HepG2 (cell line): Measurements from ENCODE around the gene MADD. TPM values are rescaled to one million over a fixed set of nuclear protein-coding genes. Genes with fewer than 3 reads are reported as not detected.

Experiments
- ARNT2 ChIP-seq: sonication (generic); formaldehyde crosslinking; IDR thresholded peaks from 2 replicates; pipeline ENCODE4 v1.8.0; 2022; ENCODE audit warnings: mild to moderate bottlenecking, low read depth, missing genetic modification reagents, moderate library complexity
- HNF4A ChIP-seq: sonication (generic); formaldehyde crosslinking; IDR thresholded peaks from 2 replicates; pipeline ENCODE4 v1.4.0; 2020; ENCODE audit warnings: missing genetic modification reagents
- LCORL ChIP-seq, 2 experiments: fragments of 450-650 bp in 1 of 2; sonication (generic) in 1 of 2; formaldehyde crosslinking in 1 of 2; IDR thresholded peaks; 2 replicates each; pipeline versions ENCODE4 v1.5.0 to v1.6.1; 2017 to 2020; ENCODE audit warnings: antibody characterized with exemption in 1 of 2, missing genetic modification reagents in 1 of 2
- NFE2L1 ChIP-seq: sonication (generic); formaldehyde crosslinking; IDR thresholded peaks from 2 replicates; pipeline ENCODE4 v1.4.0; 2020; ENCODE audit warnings: missing genetic modification reagents, mild to moderate bottlenecking, borderline replicate concordance
- RBM22 ChIP-seq: fragments of 200-400 bp; formaldehyde crosslinking; optimal IDR thresholded peaks from 2 replicates; pipeline ENCODE3; 2017; ENCODE audit warnings: mild to moderate bottlenecking, low read length, moderate library complexity
- RCOR2 ChIP-seq: IDR thresholded peaks from 2 replicates; pipeline ENCODE4 v1.6.1; 2016; ENCODE audit warnings: missing biosample characterization, missing genetic modification reagents
- SALL1 ChIP-seq: sonication (generic); formaldehyde crosslinking; IDR thresholded peaks from 2 replicates; pipeline ENCODE4 v1.8.0; 2022; ENCODE audit warnings: mild to moderate bottlenecking, missing genetic modification reagents
- SATB2 ChIP-seq: sonication (generic); formaldehyde crosslinking; IDR thresholded peaks from 2 replicates; pipeline ENCODE4 v1.5.0; 2020; ENCODE audit warnings: missing genetic modification reagents
- SMAD3 ChIP-seq: sonication (generic); formaldehyde crosslinking; IDR thresholded peaks from 2 replicates; pipeline ENCODE4 v1.4.0; 2020; ENCODE audit warnings: missing genetic modification reagents
- SMARCC2 ChIP-seq: fragments of 450-650 bp; IDR thresholded peaks from 2 replicates; pipeline ENCODE4 v1.6.1; 2017; ENCODE audit warnings: antibody characterized with exemption, mild to moderate bottlenecking
- SP4 ChIP-seq: sonication (generic); formaldehyde crosslinking; IDR thresholded peaks from 2 replicates; pipeline ENCODE4 v1.8.1; 2023; ENCODE audit warnings: mild to moderate bottlenecking, missing genetic modification reagents
- TMF1 ChIP-seq: sonication (generic); formaldehyde crosslinking; IDR thresholded peaks from 2 replicates; pipeline ENCODE4 v1.8.1; 2022; ENCODE audit warnings: low read depth, missing genetic modification reagents
- ZNF260 ChIP-seq: sonication (generic); formaldehyde crosslinking; IDR thresholded peaks from 2 replicates; pipeline ENCODE4 v1.4.0; 2020; ENCODE audit warnings: missing genetic modification reagents, low read depth, mild to moderate bottlenecking, borderline replicate concordance
- ZNF660 ChIP-seq: sonication (generic); formaldehyde crosslinking; IDR thresholded peaks from 2 replicates; pipeline ENCODE4 v1.5.1; 2020; ENCODE audit warnings: mild to moderate bottlenecking, low read depth, missing genetic modification reagents, borderline replicate concordance
- ZNF674 ChIP-seq: sonication (generic); formaldehyde crosslinking; IDR thresholded peaks from 2 replicates; pipeline ENCODE4 v1.5.0; 2020; ENCODE audit warnings: low read depth, mild to moderate bottlenecking, missing genetic modification reagents
- ZSCAN12 ChIP-seq: sonication (generic); formaldehyde crosslinking; IDR thresholded peaks from 2 replicates; pipeline ENCODE4 v1.9.0; 2021; ENCODE audit warnings: mild to moderate bottlenecking, missing genetic modification reagents
- polyA plus RNA-seq, 8 experiments: library from polyadenylated mRNA; depleted of rRNA in 3 of 8; stranded (reverse) in 7 of 8; unstranded in 1 of 8; fragments of >200 nt; fragmentation: Illumina TruSeq in 4 of 8; extraction: Trizol in 4 of 8; gene quantifications; 2 replicates each; pipeline versions ENCODE4 v1.2.1 to v1.2.3, GENCODE V29; 2011 to 2016; ENCODE audit warnings: low read depth in 4 of 8, missing spikeins in 1 of 8, mixed read lengths in 1 of 8; ENCODE audit not compliant: insufficient read depth in 1 of 8
- total RNA-seq, 5 experiments: library from RNA; depleted of rRNA; stranded (reverse); fragments of >200 nt; fragmentation: Illumina TruSeq; extraction: Trizol; gene quantifications; 2 replicates each; pipeline ENCODE4 v1.2.3, GENCODE V29; 2016; ENCODE audit warnings: low read depth in 1 of 5
- TF ChIP-seq, protein P1 (sequence below): sonication (generic); formaldehyde crosslinking; IDR thresholded peaks from 2 replicates; pipeline ENCODE4 v1.8.0; 2022; ENCODE audit warnings: low read depth, missing genetic modification reagents
- TF ChIP-seq, protein P2 (sequence below): sonication (generic); formaldehyde crosslinking; IDR thresholded peaks from 2 replicates; pipeline ENCODE4 v1.4.0; 2020; ENCODE audit warnings: missing genetic modification reagents, borderline replicate concordance
- TF ChIP-seq, protein P3 (sequence below): sonication (generic); formaldehyde crosslinking; IDR thresholded peaks from 2 replicates; pipeline ENCODE4 v1.5.0; 2020; ENCODE audit warnings: missing genetic modification reagents
- TF ChIP-seq, protein P4 (sequence below): sonication (generic); formaldehyde crosslinking; IDR thresholded peaks from 2 replicates; pipeline ENCODE4 v1.4.0; 2020; ENCODE audit warnings: mild to moderate bottlenecking, low read depth, missing genetic modification reagents
- TF ChIP-seq, protein P5 (sequence below): conservative IDR thresholded peaks from 2 replicates; pipeline ENCODE4 v1.6.1; 2018; ENCODE audit warnings: missing genetic modification reagents
- TF ChIP-seq, protein P6 (sequence below): IDR thresholded peaks from 2 replicates; pipeline ENCODE4 v1.6.1; 2016

Gene MADD
- total and polyA plus RNA-seq, 2 of the 13 experiments (the other 11 are each of a cell fraction or from before 2014, with no cell fraction given): 18.0 to 29.2 TPM

DNA sequence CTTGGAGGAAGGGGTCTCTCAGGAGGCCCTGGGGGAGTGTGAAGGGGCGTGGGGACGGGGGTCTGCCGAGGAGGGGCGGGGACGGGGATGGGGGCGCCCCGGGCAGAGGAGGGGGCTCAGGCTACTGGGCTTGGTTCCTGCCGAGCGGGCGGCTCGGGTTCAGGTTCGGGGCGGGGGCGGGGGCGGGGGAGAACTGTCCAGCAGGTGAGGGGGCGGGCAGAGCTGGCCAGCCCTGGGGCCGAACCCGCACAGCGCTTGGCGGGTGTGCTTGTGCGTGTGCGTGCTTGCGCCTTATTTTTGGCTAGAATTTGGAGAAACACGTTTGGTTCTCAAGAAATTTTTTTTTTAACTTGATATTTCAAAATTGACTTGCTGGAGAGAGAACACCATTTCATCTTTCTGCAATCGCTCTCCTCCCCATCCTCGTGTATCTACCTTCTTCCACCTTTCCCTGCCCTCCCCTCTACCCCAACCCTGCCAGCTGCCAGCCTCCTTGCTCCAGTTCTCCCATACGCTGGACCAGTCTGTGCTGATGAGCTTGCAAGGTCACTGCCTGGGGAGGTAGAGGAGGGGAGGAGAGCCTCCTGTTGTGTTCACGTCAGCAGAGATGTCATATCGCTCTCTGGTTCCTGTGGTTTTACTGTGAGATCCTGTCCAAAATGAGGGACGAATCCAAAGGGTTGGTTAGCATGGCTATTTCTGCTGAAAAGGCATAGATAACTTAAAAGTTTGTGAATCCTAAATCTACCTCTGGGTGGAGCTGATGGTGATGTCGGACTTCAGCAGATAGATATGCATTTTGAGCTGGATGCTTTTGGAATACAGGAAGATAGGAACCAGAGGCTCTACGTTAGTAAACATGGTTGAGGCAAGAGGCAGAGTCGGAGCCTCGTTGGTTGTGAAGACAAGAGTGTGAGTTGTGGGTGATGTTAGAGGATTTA lies 668 bp downstream of the MADD start (continued):
- TF ChIP-seq, protein P1, sequence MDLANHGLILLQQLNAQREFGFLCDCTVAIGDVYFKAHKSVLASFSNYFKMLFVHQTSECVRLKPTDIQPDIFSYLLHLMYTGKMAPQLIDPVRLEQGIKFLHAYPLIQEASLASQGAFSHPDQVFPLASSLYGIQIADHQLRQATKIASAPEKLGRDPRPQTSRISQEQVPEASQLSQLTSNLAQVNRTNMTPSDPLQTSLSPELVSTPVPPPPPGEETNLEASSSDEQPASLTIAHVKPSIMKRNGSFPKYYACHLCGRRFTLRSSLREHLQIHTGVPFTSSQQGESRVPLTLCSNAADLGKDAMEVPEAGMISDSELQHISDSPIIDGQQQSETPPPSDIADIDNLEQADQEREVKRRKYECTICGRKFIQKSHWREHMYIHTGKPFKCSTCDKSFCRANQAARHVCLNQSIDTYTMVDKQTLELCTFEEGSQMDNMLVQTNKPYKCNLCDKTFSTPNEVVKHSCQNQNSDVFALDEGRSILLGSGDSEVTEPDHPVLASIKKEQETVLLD: 0 out of 2 replicates have a peak, but pooled peaks have one; percentile 12
- no peak for TF ChIP-seq SATB2 (CRISPR knock-in tag)
- no peak for TF ChIP-seq TMF1
- TF ChIP-seq RCOR2 (CRISPR knock-in tag): no peak
- no peak for TF ChIP-seq ZNF660
- no peak for TF ChIP-seq SMARCC2
- TF ChIP-seq SMAD3: no peak
- no peak for TF ChIP-seq ZNF674 (CRISPR knock-in tag)
- no peak for TF ChIP-seq SP4 (CRISPR knock-in tag)
- TF ChIP-seq, protein P2, sequence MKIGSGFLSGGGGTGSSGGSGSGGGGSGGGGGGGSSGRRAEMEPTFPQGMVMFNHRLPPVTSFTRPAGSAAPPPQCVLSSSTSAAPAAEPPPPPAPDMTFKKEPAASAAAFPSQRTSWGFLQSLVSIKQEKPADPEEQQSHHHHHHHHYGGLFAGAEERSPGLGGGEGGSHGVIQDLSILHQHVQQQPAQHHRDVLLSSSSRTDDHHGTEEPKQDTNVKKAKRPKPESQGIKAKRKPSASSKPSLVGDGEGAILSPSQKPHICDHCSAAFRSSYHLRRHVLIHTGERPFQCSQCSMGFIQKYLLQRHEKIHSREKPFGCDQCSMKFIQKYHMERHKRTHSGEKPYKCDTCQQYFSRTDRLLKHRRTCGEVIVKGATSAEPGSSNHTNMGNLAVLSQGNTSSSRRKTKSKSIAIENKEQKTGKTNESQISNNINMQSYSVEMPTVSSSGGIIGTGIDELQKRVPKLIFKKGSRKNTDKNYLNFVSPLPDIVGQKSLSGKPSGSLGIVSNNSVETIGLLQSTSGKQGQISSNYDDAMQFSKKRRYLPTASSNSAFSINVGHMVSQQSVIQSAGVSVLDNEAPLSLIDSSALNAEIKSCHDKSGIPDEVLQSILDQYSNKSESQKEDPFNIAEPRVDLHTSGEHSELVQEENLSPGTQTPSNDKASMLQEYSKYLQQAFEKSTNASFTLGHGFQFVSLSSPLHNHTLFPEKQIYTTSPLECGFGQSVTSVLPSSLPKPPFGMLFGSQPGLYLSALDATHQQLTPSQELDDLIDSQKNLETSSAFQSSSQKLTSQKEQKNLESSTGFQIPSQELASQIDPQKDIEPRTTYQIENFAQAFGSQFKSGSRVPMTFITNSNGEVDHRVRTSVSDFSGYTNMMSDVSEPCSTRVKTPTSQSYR (CRISPR knock-in tag): no peak
- no peak for TF ChIP-seq ARNT2 (CRISPR knock-in tag)
- TF ChIP-seq ZSCAN12 (CRISPR knock-in tag): no peak
- no peak for TF ChIP-seq HNF4A (CRISPR knock-in tag)
- TF ChIP-seq NFE2L1 (CRISPR knock-in tag): no peak
- no peak for TF ChIP-seq LCORL (IDR thresholded peaks at IDR 0.05)
- no peak for TF ChIP-seq LCORL (CRISPR knock-in tag; IDR thresholded peaks at IDR 0.05)
- TF ChIP-seq, protein P3, sequence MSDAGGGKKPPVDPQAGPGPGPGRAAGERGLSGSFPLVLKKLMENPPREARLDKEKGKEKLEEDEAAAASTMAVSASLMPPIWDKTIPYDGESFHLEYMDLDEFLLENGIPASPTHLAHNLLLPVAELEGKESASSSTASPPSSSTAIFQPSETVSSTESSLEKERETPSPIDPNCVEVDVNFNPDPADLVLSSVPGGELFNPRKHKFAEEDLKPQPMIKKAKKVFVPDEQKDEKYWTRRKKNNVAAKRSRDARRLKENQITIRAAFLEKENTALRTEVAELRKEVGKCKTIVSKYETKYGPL (CRISPR knock-in tag): no peak
- TF ChIP-seq, protein P4, sequence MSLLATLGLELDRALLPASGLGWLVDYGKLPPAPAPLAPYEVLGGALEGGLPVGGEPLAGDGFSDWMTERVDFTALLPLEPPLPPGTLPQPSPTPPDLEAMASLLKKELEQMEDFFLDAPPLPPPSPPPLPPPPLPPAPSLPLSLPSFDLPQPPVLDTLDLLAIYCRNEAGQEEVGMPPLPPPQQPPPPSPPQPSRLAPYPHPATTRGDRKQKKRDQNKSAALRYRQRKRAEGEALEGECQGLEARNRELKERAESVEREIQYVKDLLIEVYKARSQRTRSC (CRISPR knock-in tag): no peak
- TF ChIP-seq, protein P5, sequence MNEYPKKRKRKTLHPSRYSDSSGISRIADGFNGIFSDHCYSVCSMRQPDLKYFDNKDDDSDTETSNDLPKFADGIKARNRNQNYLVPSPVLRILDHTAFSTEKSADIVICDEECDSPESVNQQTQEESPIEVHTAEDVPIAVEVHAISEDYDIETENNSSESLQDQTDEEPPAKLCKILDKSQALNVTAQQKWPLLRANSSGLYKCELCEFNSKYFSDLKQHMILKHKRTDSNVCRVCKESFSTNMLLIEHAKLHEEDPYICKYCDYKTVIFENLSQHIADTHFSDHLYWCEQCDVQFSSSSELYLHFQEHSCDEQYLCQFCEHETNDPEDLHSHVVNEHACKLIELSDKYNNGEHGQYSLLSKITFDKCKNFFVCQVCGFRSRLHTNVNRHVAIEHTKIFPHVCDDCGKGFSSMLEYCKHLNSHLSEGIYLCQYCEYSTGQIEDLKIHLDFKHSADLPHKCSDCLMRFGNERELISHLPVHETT: no peak
- no peak for TF ChIP-seq RBM22
- TF ChIP-seq, protein P6, sequence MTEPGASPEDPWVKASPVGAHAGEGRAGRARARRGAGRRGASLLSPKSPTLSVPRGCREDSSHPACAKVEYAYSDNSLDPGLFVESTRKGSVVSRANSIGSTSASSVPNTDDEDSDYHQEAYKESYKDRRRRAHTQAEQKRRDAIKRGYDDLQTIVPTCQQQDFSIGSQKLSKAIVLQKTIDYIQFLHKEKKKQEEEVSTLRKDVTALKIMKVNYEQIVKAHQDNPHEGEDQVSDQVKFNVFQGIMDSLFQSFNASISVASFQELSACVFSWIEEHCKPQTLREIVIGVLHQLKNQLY (CRISPR knock-in tag): no peak
- no peak for TF ChIP-seq ZNF260 (CRISPR knock-in tag)
- TF ChIP-seq SALL1: 0 out of 2 replicates have a peak, but pooled peaks have one; percentile 19
